ENCODE data around the gene CYP46A1.

CYP46A1 gene

DNA sequence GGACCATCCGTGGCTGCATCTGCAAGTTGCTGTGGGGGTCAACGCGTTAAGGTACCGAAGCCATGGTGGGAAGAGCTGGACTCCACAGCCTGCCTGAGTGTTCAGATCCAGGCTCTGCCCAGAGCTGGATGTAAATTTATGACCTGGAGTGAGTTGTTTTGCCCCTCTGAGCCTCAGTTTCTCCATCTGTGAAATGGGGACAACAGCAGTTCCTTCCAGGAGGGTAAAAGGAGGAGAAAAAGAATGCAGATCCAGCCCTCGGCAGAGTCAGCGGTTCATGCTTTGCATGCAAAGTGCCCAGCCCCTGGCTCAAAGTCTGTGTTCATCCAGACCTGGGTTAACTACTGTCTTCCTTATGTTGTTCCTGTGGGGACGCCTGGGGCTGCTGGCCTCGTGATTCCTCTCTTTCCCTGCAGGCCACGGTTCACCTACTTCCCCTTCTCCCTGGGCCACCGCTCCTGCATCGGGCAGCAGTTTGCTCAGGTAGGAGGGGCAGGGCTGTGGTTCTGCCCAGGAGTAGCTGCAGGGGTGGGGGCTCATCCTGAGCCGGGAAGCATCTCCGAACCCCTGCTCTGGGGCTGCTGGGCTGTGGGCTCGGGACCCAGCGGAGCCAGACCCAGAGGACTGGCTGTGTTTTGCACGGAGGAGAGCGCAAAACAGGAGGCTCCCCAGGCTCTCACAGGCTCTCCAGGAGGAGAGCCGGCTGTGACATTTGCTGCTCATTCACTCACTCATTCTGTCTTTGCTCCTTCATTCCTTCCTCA, 41.9 kb downstream of the CYP46A1 start:
- TF ChIP-seq TAF1 (IDR thresholded peaks at IDR 0.05; ENCODE audit: low read depth), result no peak
- no peak for TF ChIP-seq TCF12 (IDR thresholded peaks at IDR 0.05; ENCODE audit: low read depth)
- TF ChIP-seq RAD21 (IDR thresholded peaks at IDR 0.05; ENCODE audit: low read depth), result no peak
- TF ChIP-seq CEBPB (IDR thresholded peaks at IDR 0.05), result no peak
- no peak for TF ChIP-seq CREB1 (IDR thresholded peaks at IDR 0.05; ENCODE audit: low read depth)
- TF ChIP-seq YY1 (IDR thresholded peaks at IDR 0.05; ENCODE audit: low read depth), result no peak
- TF ChIP-seq EP300 (IDR thresholded peaks at IDR 0.05; ENCODE audit: borderline replicate concordance), result no peak

DNA sequence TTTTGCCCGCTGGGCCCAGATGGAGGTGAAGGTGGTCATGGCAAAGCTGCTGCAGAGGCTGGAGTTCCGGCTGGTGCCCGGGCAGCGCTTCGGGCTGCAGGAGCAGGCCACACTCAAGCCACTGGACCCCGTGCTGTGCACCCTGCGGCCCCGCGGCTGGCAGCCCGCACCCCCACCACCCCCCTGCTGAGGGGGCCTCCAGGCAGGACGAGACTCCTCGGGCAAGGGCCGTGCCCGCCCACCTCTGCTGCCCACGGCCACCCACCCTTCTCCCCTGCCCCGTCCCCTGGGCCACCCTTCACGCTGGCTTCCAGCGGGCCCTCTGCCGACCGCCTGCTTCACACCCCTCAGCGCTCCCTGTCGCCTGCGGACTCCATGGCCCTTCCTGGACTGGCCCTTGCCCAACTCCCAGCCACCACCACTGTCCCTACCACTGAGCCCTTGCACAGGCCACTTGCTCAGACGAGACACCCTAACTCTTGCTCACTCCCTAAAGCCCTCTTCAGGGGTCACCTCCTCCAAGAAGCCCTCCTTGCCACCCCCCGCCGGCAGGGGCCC, 42.5 kb downstream of the CYP46A1 start:
- no peak for TF ChIP-seq RAD21 (IDR thresholded peaks at IDR 0.05; ENCODE audit: low read depth)

DNA sequence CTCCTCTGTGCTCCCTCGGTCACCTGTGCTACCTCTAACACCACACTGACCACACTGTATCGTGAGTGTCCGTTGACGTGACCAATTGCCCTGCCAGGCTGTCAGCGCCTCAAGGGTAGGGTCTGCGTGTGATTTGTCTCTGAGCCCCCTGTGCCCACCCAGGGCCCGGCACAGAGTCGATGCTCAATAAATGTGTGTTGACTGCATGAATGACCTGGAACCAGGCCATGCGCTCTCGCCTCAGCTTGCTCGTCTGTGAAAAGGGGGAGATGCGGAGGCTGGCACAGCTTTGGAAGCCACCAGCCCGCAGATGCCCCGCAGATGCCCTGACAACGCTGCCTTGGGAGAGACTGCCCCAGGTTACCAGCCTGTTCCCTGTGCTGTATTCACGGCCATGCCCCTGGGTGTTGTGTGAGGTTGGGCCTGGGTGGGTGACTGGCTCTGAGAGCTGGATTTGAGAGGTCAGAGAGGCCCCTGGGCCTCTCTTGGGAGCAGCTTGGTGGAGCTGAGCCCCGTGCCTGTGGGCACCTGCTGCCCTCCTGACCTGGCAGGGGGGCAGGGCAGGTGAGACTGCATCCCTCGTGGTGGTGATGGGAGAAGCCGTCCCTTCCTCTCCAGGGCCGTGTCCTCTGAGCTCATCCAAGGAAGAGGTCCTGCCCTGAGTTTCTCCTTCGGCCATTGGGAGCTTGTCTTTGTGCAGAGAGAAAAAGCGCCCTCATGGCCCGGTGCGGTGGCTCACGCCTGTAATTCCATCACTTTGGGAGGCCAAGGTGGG, 43.2 kb downstream of the CYP46A1 start:
- TF ChIP-seq, protein P1, sequence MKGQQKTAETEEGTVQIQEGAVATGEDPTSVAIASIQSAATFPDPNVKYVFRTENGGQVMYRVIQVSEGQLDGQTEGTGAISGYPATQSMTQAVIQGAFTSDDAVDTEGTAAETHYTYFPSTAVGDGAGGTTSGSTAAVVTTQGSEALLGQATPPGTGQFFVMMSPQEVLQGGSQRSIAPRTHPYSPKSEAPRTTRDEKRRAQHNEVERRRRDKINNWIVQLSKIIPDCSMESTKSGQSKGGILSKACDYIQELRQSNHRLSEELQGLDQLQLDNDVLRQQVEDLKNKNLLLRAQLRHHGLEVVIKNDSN (IDR thresholded peaks at IDR 0.05), result no peak
- no peak for TF ChIP-seq EP300 (IDR thresholded peaks at IDR 0.05; ENCODE audit: borderline replicate concordance)
- TF ChIP-seq, protein P2, sequence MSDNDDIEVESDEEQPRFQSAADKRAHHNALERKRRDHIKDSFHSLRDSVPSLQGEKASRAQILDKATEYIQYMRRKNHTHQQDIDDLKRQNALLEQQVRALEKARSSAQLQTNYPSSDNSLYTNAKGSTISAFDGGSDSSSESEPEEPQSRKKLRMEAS (IDR thresholded peaks at IDR 0.05), result no peak
- TF ChIP-seq, protein P3, sequence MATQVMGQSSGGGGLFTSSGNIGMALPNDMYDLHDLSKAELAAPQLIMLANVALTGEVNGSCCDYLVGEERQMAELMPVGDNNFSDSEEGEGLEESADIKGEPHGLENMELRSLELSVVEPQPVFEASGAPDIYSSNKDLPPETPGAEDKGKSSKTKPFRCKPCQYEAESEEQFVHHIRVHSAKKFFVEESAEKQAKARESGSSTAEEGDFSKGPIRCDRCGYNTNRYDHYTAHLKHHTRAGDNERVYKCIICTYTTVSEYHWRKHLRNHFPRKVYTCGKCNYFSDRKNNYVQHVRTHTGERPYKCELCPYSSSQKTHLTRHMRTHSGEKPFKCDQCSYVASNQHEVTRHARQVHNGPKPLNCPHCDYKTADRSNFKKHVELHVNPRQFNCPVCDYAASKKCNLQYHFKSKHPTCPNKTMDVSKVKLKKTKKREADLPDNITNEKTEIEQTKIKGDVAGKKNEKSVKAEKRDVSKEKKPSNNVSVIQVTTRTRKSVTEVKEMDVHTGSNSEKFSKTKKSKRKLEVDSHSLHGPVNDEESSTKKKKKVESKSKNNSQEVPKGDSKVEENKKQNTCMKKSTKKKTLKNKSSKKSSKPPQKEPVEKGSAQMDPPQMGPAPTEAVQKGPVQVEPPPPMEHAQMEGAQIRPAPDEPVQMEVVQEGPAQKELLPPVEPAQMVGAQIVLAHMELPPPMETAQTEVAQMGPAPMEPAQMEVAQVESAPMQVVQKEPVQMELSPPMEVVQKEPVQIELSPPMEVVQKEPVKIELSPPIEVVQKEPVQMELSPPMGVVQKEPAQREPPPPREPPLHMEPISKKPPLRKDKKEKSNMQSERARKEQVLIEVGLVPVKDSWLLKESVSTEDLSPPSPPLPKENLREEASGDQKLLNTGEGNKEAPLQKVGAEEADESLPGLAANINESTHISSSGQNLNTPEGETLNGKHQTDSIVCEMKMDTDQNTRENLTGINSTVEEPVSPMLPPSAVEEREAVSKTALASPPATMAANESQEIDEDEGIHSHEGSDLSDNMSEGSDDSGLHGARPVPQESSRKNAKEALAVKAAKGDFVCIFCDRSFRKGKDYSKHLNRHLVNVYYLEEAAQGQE (IDR thresholded peaks at IDR 0.05; ENCODE audit: low read depth), result no peak
- no peak for TF ChIP-seq CREB1 (IDR thresholded peaks at IDR 0.05; ENCODE audit: low read depth)
- TF ChIP-seq TEAD4 (IDR thresholded peaks at IDR 0.05), result no peak
- TF ChIP-seq FOXM1 (IDR thresholded peaks at IDR 0.05; ENCODE audit: borderline replicate concordance, low read depth), result no peak
- no peak for TF ChIP-seq CEBPB (IDR thresholded peaks at IDR 0.05)
- TF ChIP-seq RAD21 (IDR thresholded peaks at IDR 0.05; ENCODE audit: low read depth), result no peak
- TF ChIP-seq EGR1 (IDR thresholded peaks at IDR 0.05), result no peak
- TF ChIP-seq TCF12 (IDR thresholded peaks at IDR 0.05; ENCODE audit: low read depth), result no peak
- TF ChIP-seq NFIC (IDR thresholded peaks at IDR 0.05), result no peak
- TF ChIP-seq TAF1 (IDR thresholded peaks at IDR 0.05; ENCODE audit: low read depth), result no peak
- no peak for TF ChIP-seq ZBTB7A (IDR thresholded peaks at IDR 0.05; ENCODE audit: low read depth)

DNA sequence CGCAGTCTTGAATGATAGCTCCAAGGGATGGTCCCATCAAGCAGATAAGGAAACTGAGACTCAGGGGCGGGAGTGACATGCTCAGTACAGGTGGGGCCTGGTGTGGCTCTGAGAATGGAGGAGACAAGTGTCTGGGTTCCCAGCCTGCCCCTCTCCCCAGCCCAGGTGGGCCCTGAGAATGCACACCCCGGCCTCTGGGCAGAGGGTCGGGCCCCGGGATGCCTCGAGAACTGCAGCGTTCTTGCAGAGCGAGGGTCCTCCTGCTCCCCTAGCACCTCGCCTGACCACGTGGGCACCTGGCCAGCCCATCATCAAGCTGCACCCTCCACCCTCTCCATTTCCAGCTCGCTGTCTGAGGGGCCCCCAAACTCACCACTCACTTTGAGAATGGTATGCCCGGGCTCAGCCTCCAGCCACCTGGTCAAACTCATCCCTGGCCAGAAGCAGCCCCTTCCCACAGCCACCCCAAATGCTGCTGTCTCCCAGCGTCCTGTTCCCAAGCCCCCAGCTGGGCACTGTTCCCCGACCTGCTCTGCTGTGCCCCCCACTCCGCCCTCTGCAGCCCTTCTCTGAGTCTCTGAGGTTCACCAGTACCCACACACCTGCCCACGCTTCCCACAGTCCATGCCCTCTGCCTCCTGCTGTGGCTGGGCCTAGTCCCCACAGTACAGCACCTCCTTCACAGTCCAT, 44.3 kb downstream of the CYP46A1 start:
- no peak for TF ChIP-seq EGR1 (IDR thresholded peaks at IDR 0.05)
- TF ChIP-seq, protein P2 (IDR thresholded peaks at IDR 0.05), result no peak
- no peak for TF ChIP-seq CREB1 (IDR thresholded peaks at IDR 0.05; ENCODE audit: low read depth)
- TF ChIP-seq, protein P1 (IDR thresholded peaks at IDR 0.05), result no peak
- TF ChIP-seq, protein P3 (IDR thresholded peaks at IDR 0.05; ENCODE audit: low read depth), result no peak

GRCh38 chr14:99728981-99729451, 44.9 kb downstream of the CYP46A1 start:
- no peak for TF ChIP-seq NFIC (IDR thresholded peaks at IDR 0.05)
- TF ChIP-seq CEBPB (IDR thresholded peaks at IDR 0.05), result no peak
- no peak for TF ChIP-seq CREB1 (IDR thresholded peaks at IDR 0.05; ENCODE audit: low read depth)
- TF ChIP-seq, protein P1 (IDR thresholded peaks at IDR 0.05), result no peak
- TF ChIP-seq ZBTB7A (IDR thresholded peaks at IDR 0.05; ENCODE audit: low read depth), result no peak
- TF ChIP-seq TAF1 (IDR thresholded peaks at IDR 0.05; ENCODE audit: low read depth), result no peak
- no peak for TF ChIP-seq RAD21 (IDR thresholded peaks at IDR 0.05; ENCODE audit: low read depth)
- no peak for TF ChIP-seq YY1 (IDR thresholded peaks at IDR 0.05; ENCODE audit: low read depth)
